ENCODE data around the gene TKFC.

- TF ChIP-seq EZH2 (IDR thresholded peaks at IDR 0.05; ENCODE audit: insufficient read depth, poor library complexity, severe bottlenecking) (no peak), EZH2phosphoT487 (IDR thresholded peaks at IDR 0.05; ENCODE audit: insufficient read depth, low read depth) (no peak)
Observed at GRCh38 chr11:61332797-61333549, at the start of gene TKFC, which contains the start of gene DDB1.
